Amygdala (tissue), 56 donors: ENCODE measurements around the gene HDAC4.
A peak's percentile ranks its signal among the peaks of the same experiment; 100 is the strongest.

Experiments
- DNase-seq, 56 donors: peaks; one replicate each; lab custom pipeline; 2025; lab: John Stamatoyannopoulos, UW

HDAC4 gene

DNA sequence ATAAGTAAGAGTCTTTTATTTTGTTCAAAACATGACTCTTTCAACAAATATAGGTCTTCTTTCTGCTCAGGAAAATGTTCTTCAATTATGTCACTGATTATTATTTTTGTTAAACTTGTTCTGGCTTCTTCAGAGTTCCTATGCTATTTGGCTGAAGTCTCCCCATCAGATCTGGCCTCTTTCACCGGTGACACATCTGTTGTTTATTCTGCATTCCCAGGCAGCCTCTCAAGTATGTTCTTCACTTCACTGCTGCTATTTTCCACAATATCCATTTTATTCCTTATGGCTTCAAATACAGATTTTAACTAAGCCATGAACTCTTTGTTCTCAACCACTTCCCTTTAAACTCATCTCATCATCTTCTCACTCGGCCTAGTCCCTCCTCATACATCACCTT, 45.7 kb downstream of the HDAC4 start:
- DNase-seq: no peak

DNA sequence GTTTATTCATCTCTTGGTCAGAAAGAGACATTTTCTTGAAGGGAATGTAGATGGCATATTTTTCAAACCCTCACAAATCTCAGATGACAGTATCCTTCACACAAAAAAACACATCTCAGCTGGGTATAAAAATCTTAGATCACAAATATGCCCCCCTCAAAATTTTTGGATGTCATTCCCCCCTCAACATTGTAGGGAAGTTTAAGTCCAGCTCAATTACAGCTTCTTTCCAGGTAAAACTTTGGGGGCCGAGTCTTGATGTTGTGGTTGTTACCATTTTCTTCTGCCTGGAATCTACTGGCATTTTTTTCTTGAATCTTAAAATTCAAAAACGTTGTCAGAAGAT, 46.1 kb downstream of the HDAC4 start:
- DNase-seq: no peak

- no peak for DNase-seq
Observed at GRCh38 chr2:239354132-239354790, 46.6 kb downstream of the HDAC4 start.

DNA sequence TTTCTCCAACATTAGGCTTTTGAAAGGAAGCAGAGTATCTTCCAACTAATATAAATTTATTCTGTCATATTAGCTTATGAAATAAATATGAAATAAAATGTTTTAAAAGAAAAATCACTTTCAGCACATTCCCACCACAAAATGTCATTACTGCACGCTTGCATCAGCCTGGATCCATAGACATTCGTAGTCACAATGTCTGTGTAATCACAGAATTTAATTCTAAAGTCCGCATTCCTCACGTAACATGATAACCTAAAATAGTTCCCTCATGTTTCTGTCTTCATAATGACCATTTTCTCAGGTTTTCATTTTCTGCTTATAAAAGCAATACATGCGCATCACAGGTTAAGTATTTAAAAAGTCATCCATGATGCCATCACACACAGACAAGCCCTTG, 47.1 kb downstream of the HDAC4 start:
- DNase-seq: no peak

DNA sequence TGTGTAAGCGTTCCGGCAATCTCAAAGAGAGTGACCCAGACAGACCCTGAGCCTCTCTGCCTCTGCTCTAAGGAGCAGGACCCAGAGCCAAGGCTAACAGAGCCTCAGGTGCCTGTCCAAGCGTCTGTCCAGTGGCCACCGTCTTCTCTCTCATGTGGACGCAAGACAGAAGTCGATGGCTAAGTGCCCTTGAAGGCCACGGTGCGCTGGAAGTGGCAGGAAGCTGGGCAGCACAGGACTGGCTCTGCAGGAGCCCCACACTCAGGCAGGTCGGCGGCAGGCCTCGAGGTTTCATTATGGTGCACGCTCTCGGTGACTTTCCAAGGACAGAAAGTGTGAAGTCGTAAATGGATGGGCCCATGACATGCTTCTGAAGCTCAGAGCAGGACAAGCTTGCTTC, 49.1 kb downstream of the HDAC4 start:
- no peak for DNase-seq

- DNase-seq: no peak
Observed at GRCh38 chr2:239349453-239350135, 51.2 kb downstream of the HDAC4 start.

DNA sequence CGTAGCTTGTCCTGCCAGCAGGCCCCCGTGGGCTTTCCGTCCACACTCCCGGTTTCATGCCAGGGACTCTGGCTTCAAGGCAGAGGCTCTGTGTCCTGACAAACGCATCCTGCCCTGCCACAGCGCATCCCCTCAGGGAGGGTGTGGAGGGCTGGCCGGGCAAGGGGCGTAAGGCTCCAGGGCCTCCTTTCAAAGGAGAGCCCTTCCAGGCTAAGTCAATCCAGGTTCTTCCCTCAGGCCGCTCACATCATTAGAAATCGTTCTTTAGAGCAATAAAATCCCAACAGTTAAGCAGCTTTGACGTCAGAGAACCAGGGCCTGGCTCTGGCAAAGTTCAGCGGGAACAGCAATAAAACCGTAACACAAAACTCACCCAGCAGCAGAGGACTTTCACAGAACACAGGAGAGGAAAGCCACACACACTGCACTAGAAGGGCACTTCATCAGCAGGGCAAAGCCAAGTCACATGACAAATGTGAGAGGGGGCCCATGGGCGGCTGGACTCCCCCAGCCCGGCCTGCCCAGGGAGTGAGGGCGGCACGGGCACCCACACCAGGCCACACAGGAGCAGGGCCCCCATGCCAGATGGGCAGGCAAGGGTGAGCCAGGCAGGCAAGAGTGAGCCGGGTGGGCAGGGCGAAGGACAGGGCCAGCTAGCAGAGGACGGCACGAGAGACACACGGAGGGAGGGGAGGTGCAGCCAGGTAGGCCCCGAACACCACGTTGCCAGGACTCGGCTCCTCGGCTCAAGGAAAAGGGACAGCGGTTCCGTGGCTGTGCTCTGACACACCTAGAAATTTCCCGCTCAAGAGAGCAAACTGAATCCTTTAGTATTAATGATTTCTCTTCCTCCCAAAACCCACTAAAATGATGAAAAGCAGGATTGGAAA, 52.0 kb downstream of the HDAC4 start:
- no peak for DNase-seq

DNA sequence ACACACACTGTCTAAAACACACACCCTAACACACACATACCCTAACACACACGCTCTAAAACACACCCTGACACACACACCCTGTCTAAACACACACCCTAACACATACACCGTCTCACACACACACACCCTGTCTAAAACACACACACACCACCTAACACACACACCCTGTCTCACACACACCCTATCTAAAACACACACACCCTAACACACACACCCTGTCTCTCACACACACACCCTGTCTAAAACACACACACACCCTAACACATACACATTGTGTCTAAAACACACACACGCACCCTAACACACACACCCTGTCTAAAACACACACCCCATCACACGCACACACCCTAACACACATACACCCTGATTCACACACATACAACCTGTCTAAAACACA, 54.1 kb downstream of the HDAC4 start:
- DNase-seq: no peak

GRCh38 chr2:239345251-239345650, 55.6 kb downstream of the HDAC4 start:
- DNase-seq: no peak

DNA sequence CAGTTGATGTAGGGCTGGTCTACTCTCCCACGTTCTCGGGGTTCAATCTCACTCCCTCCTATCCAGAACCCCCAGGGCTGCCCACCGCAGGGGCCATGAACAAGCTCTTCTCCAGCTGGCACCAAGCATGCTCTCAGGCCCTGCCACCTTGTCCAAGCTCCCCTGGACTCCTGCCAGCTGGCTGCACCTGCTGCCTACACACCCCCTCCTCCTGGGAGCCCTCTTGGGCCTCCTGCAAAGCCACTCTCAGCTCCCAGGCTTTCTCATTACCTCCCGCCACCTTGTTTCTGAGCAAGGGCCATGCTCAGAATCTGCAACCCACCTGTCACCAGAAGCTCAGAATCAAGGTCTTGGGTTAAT, 56.0 kb downstream of the HDAC4 start:
- DNase-seq: peak in 1 of 56 donors; percentile 52

- DNase-seq: peak in 6 of 56 donors; percentile 42 to 63 (median 46)
Observed at GRCh38 chr2:239343946-239344856, 56.6 kb downstream of the HDAC4 start.

DNA sequence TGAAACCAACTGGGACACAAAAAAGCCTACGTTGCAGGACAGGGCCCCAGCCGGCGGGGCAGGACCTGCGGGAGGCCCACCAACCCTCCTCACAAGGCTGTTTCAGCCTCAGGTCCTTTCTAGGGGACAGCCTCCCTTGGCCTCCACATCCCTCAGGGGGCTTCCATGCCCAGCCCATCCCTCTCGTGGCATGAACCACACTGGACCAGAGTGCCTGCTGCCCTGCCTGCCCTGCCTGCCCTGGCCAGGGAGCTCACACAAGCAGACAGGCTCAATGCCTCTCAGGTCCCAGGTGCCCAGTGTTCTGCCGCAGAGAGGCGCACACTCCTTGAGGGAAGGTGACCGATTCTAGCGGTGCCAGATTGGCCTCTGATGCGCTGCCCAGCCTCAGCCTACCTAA, 57.4 kb downstream of the HDAC4 start:
- DNase-seq: no peak

DNA sequence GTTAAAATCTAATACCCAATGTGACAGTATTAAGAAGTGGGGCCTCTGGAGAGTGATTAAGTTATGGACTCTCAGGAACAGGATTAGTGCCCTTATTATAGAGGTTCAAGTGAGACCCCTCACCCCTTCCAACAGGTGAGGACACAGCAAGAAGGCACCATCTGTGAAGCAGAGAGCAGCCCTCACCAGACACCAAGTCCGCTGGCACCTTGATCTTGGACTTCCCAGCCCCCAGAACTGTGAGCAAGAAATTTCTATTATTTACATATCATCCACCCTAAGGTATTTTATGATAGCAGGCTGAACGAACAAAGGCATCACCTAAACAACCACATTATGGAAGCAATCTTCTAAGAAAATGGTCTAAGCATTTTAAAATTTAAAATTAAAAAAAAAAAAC, 59.0 kb downstream of the HDAC4 start:
- no peak for DNase-seq

- DNase-seq: no peak
Observed at GRCh38 chr2:239341146-239341732, 59.6 kb downstream of the HDAC4 start.

- no peak for DNase-seq
Observed at GRCh38 chr2:239339726-239340601, 60.9 kb downstream of the HDAC4 start.

- no peak for DNase-seq
Observed at GRCh38 chr2:239339241-239339640, 61.6 kb downstream of the HDAC4 start.

GRCh38 chr2:239337877-239338484, 62.8 kb downstream of the HDAC4 start:
- DNase-seq: no peak

DNA sequence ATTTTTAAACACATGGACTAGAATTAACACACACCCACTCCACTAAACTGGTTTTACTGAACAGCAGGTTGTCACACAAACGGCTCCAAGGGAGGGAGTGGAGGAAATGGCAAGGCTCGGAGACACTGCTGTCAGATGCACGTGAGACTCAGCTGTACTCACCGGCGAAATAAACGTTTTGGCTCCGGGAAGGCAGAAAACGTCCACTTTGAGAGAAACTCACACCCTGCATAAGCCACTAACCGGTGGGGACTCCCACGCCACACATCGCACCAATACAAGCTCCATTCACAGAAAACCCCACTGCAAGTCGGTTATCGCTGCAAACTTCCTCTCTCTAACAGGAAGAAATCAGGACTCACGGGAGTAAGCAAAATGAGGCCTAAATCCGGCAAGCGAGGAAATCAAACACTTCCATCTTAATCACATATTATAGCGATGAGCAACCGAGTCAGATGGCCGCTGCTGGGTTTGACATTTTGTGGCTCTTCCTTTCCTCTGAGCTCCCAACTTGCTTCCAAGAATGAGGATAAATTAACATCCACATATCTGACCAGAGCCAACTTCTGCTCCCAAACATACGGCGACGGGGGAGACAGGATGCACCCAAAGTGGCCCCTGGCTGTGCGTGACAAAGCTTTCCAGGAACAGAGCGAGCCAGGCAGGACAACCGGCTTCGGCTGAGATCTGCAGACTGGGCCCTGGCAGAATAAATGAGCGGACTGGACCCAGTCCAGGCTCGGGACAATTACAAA, 63.5 kb downstream of the HDAC4 start:
- peak in 7 of 56 donors; percentile 33 to 62 (median 44) for DNase-seq
